ENCODE data around the gene USP32. TPM values are rescaled to one million over a fixed set of nuclear protein-coding genes. Genes with fewer than 3 reads are reported as not detected.

The USP32 gene
- total and polyA plus RNA-seq, 10 of the 15 experiments (the other 5 are each of a cell fraction or from before 2014, with no cell fraction given), result 7.8 to 37.3 (median 25.5) TPM

DNA sequence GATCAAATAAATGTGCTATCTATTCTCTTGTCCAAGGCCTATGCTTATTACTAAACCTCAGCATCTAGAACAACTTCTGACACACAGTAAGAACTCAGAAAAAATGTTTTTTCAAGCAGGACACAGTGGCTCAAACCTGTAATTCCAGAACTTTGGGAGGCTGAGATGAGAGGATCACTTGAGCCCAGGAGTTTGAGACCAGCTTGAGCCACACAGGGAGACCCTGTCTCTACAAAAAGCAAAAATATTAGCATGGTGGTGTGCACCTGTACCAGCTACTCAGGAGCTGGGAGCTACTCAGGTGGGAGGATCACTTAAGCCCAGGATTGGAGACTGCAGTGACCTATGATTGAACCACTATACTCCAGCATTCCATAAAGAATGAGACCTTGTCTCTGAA is 32.5 kb downstream of the USP32 start:
- ATAC-seq, result no peak
- in situ Hi-C loops (cut with MboI), result no loop called here
- no peak overlapping the region for H2AFZ ChIP-seq (ENCODE audit: control insufficient read depth, low read depth, low read length)
- no peaks in the 10 kb centered on the region for H3K27me3 ChIP-seq (replicated peaks in 1 of 2; ENCODE audit: control insufficient read depth in 2 of 2, insufficient read depth in 2 of 2, low read length in 1 of 2)
- no peak for FAIRE-seq
- no peaks in the 10 kb centered on the region for H3K36me3 ChIP-seq (ENCODE audit: control insufficient read depth in 2 of 2, insufficient read depth in 2 of 2, low read length in 1 of 2)
- TF ChIP-seq CBX5 (IDR thresholded peaks at IDR 0.05; ENCODE audit: low read depth) (no peak), NFXL1 (IDR thresholded peaks at IDR 0.05; ENCODE audit: borderline replicate concordance) (peak; percentile 86)
- no peaks in the 10 kb centered on the region for H4K20me1 ChIP-seq (ENCODE audit: control insufficient read depth, insufficient read depth)
- H3K9ac ChIP-seq (ENCODE audit: control insufficient read depth, insufficient read depth, low read length), result no peak overlapping the region
- peaks cover 4% of the 10 kb centered on the region for H3K79me2 ChIP-seq (ENCODE audit: control insufficient read depth, insufficient read depth, low read length)
- ChIA-PET CTCF (interaction anchor here (0.6 kb wide), 1 partner anchor 46 kb away, joined by 3 read pairs; no protein-coding TSS in a partner anchor), RAD21 (ENCODE audit: unreplicated experiment) (interaction anchor here (1.5 kb wide), 1 partner anchor 27 kb away, joined by 3 read pairs; no protein-coding TSS in a partner anchor), POLR2A (no interaction called here), SMC1A (ENCODE audit: uncharacterized antibody, unreplicated experiment) (interaction anchor here (0.8 to 1.1 kb wide), 2 partner anchors 8 to 46 kb away, joined by 3 read pairs; no protein-coding TSS in a partner anchor)
- H3K4me1 ChIP-seq (ENCODE audit: control insufficient read depth, insufficient read depth, low read length), result peaks cover 18% of the 10 kb centered on the region; the same call in 1 of the 2 replicates
- intact Hi-C loops (cut with micrococcal nuclease; ENCODE audit: unreplicated experiment), result no loop called here
- DNase-seq (ENCODE audit: low read depth, low spot score), result no peak
- H3K9me3 ChIP-seq (replicated peaks; ENCODE audit: control insufficient read depth, insufficient read depth, low read length), result 0 out of 3 replicates have a peak, but pooled peaks cover 2% of the 10 kb centered on the region
- no peak overlapping the region for H3K4me3 ChIP-seq
- H3K27ac ChIP-seq (ENCODE audit: control insufficient read depth, insufficient read depth), result no peak overlapping the region
- H3K4me2 ChIP-seq (ENCODE audit: control insufficient read depth, insufficient read depth), result no peak overlapping the region
- no TSS peak for BruUV-seq (replicated peaks)

DNA sequence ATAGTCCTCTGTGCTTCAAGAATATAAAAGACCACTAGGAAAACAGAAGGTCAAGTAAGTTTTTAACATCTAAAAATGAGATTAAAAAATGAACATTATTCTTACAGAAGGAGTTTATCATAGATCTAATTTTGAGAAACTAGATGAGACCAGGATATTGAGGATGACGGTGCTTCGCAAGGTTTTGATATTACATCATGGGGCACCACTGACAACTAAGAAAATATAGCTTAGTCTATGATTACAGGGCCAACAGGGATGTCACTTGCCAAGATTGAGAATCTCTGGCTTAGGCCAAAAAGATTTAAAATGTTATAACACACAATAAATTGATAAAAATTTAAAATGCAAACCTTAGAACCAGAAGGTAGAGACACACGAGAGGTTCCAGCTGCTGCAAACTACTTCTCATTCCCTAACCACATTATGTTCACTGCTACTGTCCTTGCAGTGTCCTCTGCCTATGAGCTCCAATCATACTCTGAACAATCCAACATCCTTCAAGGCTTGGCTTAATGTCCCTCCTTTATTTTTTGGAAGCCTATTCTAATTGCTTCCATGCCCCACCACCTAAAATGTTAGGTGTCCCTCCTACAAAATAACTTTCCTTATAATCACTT is 33.2 kb downstream of the USP32 start:
- intact Hi-C loops (cut with micrococcal nuclease; ENCODE audit: unreplicated experiment), result no loop called here
- in situ Hi-C loops (cut with MboI), result no loop called here
- TF ChIP-seq EZH2 (IDR thresholded peaks at IDR 0.05; ENCODE audit: borderline replicate concordance, control insufficient read depth, low read depth, low read length), result no peak
- no peak for TF ChIP-seq SRF (IDR thresholded peaks at IDR 0.05; ENCODE audit: low read depth in 2 of 2, low read length in 2 of 2)
- TF ChIP-seq CREB1 (IDR thresholded peaks at IDR 0.05; ENCODE audit: low read depth), result no peak
- peak; percentile 70; the same call in 1 of the 2 replicates for TF ChIP-seq NFXL1 (IDR thresholded peaks at IDR 0.05; ENCODE audit: borderline replicate concordance)
- TF ChIP-seq GABPA (IDR thresholded peaks at IDR 0.05; ENCODE audit: low read depth), result no peak
- Histone ChIP-seq H3K79me2 (ENCODE audit: control insufficient read depth, insufficient read depth, low read length) (peaks cover 6% of the 10 kb centered on the region), H3K27me3 (replicated peaks in 1 of 2; ENCODE audit: control insufficient read depth in 2 of 2, insufficient read depth in 2 of 2, low read length in 1 of 2) (no peaks in the 10 kb centered on the region), H3K4me1 (ENCODE audit: control insufficient read depth, insufficient read depth, low read length) (peaks cover 18% of the 10 kb centered on the region; the same call in 1 of the 2 replicates), H3K36me3 (ENCODE audit: control insufficient read depth in 2 of 2, insufficient read depth in 2 of 2, low read length in 1 of 2) (no peaks in the 10 kb centered on the region), H3K27ac (ENCODE audit: control insufficient read depth, insufficient read depth) (no peak overlapping the region), H2AFZ (ENCODE audit: control insufficient read depth, low read depth, low read length) (no peak overlapping the region), H4K20me1 (ENCODE audit: control insufficient read depth, insufficient read depth) (no peaks in the 10 kb centered on the region), H3K4me2 (ENCODE audit: control insufficient read depth, insufficient read depth) (no peak overlapping the region), H3K9ac (ENCODE audit: control insufficient read depth, insufficient read depth, low read length) (no peak overlapping the region), H3K4me3 (no peak overlapping the region), H3K9me3 (replicated peaks; ENCODE audit: control insufficient read depth, insufficient read depth, low read length) (0 out of 3 replicates have a peak, but pooled peaks cover 2% of the 10 kb centered on the region)
- WGBS (ENCODE audit: insufficient coverage, insufficient replicate concordance, low lambda C conversion rate, missing lambda C conversion rate), result 76% methylated on average over 3 of the region's 3 CpGs
- ChIA-PET SMC1A (ENCODE audit: uncharacterized antibody, unreplicated experiment) (interaction anchor here (0.6 to 1.5 kb wide), 5 partner anchors 9 to 45 kb away, joined by 3 to 4 read pairs (median 3); no protein-coding TSS in a partner anchor), POLR2A (interaction anchor here (1.0 kb wide), 1 partner anchor 14 kb away, joined by 3 read pairs; no protein-coding TSS in a partner anchor), RAD21 (ENCODE audit: unreplicated experiment) (interaction anchor here (1.5 kb wide), 1 partner anchor 27 kb away, joined by 3 read pairs; no protein-coding TSS in a partner anchor), CTCF (interaction anchor here (0.6 to 0.8 kb wide), 2 partner anchors 46 to 127 kb away, joined by 3 read pairs; no protein-coding TSS in a partner anchor)
- ATAC-seq (no peak), FAIRE-seq (no peak), DNase-seq (ENCODE audit: low read depth, low spot score) (no peak)
- BruUV-seq (replicated peaks), result no TSS peak

Data from GM12878 (cell line).